Glutamatergic neuron (in vitro differentiated cells): ENCODE results near the gene CREB5. TPM values are rescaled to one million over a fixed set of nuclear protein-coding genes. Genes with fewer than 3 reads are reported as not detected.
A peak's percentile ranks its signal among the peaks of the same experiment; 100 is the strongest.

Experiments
- DNase-seq: peaks from one replicate; pipeline ENCODE4 v3.0.0; 2022
- H3K27ac Mint-ChIP-seq: one replicate; pipeline ENCODE4 v1.8.0; 2020; ENCODE audit warnings: mild to moderate bottlenecking, mixed read lengths, inconsistent platforms; ENCODE audit not compliant: unreplicated experiment
- H3K27me3 Mint-ChIP-seq: one replicate; pipeline ENCODE4 v1.8.0; 2020; ENCODE audit warnings: mild to moderate bottlenecking, moderate library complexity, mixed read lengths, inconsistent platforms; ENCODE audit not compliant: unreplicated experiment
- H3K36me3 Mint-ChIP-seq: one replicate; pipeline ENCODE4 v1.8.0; 2020; ENCODE audit warnings: mild to moderate bottlenecking, mixed read lengths, inconsistent platforms; ENCODE audit not compliant: unreplicated experiment
- H3K4me1 Mint-ChIP-seq: one replicate; pipeline ENCODE4 v1.8.0; 2020; ENCODE audit warnings: mild to moderate bottlenecking, low read depth, mixed read lengths, inconsistent platforms; ENCODE audit not compliant: unreplicated experiment
- H3K4me3 Mint-ChIP-seq: one replicate; pipeline ENCODE4 v1.8.0; 2020; ENCODE audit warnings: mild to moderate bottlenecking, mixed read lengths, inconsistent platforms; ENCODE audit not compliant: unreplicated experiment
- H3K9me3 Mint-ChIP-seq: one replicate; pipeline ENCODE4 v1.8.0; 2020; ENCODE audit warnings: mild to moderate bottlenecking, moderate library complexity, mixed read lengths, inconsistent platforms; ENCODE audit not compliant: unreplicated experiment
- total RNA-seq: library from RNA; stranded (reverse); fragmentation: NEBNext Ultra II Directional; extraction: Animal tissue kit (Norgen Biotek cat#: 25700); gene quantifications from one replicate; pipeline ENCODE4 v1.2.1, GENCODE V29; 2021; ENCODE audit not compliant: unreplicated experiment
- TF ChIP-seq, protein P1 (sequence below): fragments of 200-600 bp; sonication (generic); IDR thresholded peaks from one replicate; pipeline ENCODE4 v1.5.0; 2021; ENCODE audit not compliant: partially characterized antibody, unreplicated experiment

Gene CREB5
- total RNA-seq, 1 donor from 2014 or later: 50.4 TPM

DNA sequence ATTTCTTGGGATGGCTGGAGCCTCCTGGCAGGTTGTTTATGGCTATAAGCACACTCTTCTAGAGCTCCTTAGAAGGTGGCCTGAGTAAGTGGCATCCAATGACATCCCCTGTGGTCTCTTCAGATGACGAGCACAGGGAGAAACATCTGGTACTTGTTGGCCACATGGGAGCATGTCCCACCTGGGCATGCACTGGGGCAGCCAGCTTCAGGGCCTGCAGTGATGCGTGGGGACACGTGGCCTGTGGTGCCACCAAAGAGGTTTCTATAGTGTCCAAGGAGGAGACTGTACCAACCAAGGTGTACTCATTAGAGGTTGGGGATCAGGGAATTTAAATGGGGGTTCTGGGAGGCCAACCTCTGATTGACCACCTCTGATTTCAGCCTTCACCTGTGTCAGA lies 420.4 kb downstream of the CREB5 start:
- peaks cover 2% of the 10 kb centered on the region for H3K27me3 Mint-ChIP-seq
- H3K27ac Mint-ChIP-seq: no peak overlapping the region
- TF ChIP-seq, protein P1, sequence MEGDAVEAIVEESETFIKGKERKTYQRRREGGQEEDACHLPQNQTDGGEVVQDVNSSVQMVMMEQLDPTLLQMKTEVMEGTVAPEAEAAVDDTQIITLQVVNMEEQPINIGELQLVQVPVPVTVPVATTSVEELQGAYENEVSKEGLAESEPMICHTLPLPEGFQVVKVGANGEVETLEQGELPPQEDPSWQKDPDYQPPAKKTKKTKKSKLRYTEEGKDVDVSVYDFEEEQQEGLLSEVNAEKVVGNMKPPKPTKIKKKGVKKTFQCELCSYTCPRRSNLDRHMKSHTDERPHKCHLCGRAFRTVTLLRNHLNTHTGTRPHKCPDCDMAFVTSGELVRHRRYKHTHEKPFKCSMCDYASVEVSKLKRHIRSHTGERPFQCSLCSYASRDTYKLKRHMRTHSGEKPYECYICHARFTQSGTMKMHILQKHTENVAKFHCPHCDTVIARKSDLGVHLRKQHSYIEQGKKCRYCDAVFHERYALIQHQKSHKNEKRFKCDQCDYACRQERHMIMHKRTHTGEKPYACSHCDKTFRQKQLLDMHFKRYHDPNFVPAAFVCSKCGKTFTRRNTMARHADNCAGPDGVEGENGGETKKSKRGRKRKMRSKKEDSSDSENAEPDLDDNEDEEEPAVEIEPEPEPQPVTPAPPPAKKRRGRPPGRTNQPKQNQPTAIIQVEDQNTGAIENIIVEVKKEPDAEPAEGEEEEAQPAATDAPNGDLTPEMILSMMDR: no peak
- no peaks in the 10 kb centered on the region for H3K36me3 Mint-ChIP-seq
- DNase-seq: no peak
- no peak overlapping the region for H3K4me3 Mint-ChIP-seq
- peaks cover 3% of the 10 kb centered on the region for H3K9me3 Mint-ChIP-seq
- H3K4me1 Mint-ChIP-seq: peaks cover 6% of the 10 kb centered on the region

DNA sequence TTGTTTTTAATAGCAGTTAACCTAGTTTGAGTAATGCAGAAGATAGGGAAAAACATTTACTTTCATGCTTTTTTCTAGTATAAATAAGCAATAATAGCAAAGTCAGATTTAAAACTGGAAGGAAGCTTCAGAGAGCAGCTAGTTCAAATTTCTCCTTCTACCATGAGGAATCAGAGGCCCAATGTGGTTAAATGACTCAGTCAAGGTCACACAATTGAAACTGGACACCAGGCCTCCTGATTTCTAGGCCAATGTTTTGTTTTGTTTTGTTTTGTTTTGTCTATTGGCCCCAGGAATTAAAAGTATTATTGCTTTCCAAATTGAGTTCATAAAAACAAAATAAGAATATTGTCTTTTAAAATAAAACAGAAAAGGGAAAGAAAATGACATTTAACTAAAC lies 423.5 kb downstream of the CREB5 start:
- Mint-ChIP-seq H3K27me3 (no peaks in the 10 kb centered on the region), H3K27ac (no peak overlapping the region), H3K9me3 (peaks cover 2% of the 10 kb centered on the region), H3K4me1 (peaks cover 2% of the 10 kb centered on the region), H3K4me3 (no peak overlapping the region), H3K36me3 (no peaks in the 10 kb centered on the region)
- DNase-seq: no peak
- TF ChIP-seq, protein P1: no peak

DNA sequence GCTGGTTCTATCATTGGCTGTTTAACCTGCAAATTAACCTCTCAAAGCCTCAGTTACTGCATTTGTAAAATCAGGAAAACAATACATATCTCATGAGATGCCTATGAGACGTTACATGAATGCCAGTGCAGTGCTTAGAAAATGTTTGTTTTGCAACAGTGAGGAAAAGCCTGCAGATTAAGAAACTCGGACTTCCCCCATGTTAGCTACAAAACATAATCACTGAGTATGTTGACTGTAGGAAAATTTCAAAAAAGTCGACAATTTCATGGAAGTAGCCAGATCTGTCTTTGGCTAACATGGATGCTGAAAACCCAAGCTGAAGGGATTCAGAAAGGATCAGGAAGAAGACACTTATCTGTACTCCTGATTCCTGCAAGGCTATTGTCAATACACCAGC lies 424.4 kb downstream of the CREB5 start:
- H3K27ac Mint-ChIP-seq: no peak overlapping the region
- no peak for DNase-seq
- TF ChIP-seq, protein P1: no peak
- no peak overlapping the region for H3K4me3 Mint-ChIP-seq
- H3K9me3 Mint-ChIP-seq: peaks cover 2% of the 10 kb centered on the region
- H3K4me1 Mint-ChIP-seq: peaks cover 2% of the 10 kb centered on the region
- H3K27me3 Mint-ChIP-seq: no peaks in the 10 kb centered on the region
- H3K36me3 Mint-ChIP-seq: no peaks in the 10 kb centered on the region

DNA sequence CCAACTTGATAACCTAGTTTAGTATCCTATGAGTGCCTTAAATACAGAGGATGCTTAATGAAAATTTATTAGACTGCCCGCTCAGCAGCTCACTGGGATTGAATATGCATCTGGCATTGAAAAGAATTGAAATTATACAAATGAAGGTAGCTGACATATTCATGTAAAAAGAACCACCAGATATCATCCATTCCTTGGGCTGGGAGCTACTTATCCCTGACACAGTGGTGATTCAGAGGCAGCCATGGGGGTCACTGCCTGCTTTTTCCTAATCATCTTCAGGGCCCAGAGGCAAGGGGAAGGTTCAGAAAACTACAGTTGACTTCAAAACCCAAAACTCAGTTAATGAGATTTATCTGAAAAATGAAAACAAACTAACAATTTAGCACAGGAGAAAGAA lies 424.9 kb downstream of the CREB5 start:
- H3K27me3 Mint-ChIP-seq: no peaks in the 10 kb centered on the region
- DNase-seq: no peak
- H3K4me1 Mint-ChIP-seq: peaks cover 2% of the 10 kb centered on the region
- H3K36me3 Mint-ChIP-seq: no peaks in the 10 kb centered on the region
- H3K9me3 Mint-ChIP-seq: peaks cover 2% of the 10 kb centered on the region
- TF ChIP-seq, protein P1: no peak
- H3K4me3 Mint-ChIP-seq: no peak overlapping the region
- no peak overlapping the region for H3K27ac Mint-ChIP-seq

DNA sequence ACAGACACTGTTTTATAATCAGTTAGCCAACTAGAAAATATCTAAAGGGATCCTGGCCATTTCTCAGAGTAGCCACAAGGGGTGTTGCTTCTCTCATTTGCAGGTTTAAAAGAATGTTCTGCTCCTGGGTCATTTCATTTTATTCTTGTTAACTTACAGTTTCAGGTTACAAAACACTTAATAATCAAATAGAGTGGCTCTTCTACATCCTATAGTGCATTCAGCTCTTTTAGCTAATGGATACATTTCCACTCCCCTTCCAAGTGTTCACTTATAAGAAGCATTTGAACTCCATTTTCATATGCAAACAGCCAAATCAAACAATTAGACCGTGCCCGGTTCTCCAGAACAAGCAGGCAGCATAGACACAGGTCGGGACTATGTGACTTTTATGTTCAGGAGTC lies 428.3 kb downstream of the CREB5 start:
- no peak overlapping the region for H3K27ac Mint-ChIP-seq
- TF ChIP-seq, protein P1: peak; percentile 63
- no peak for DNase-seq
- peaks cover 6% of the 10 kb centered on the region for H3K27me3 Mint-ChIP-seq
- peaks cover 5% of the 10 kb centered on the region for H3K9me3 Mint-ChIP-seq
- H3K36me3 Mint-ChIP-seq: no peaks in the 10 kb centered on the region
- H3K4me3 Mint-ChIP-seq: no peak overlapping the region
- H3K4me1 Mint-ChIP-seq: peaks cover 2% of the 10 kb centered on the region
